H9 (cell line): Measurements from ENCODE around the gene C15orf40. TPM values are rescaled to one million over a fixed set of nuclear protein-coding genes. Genes with fewer than 3 reads are reported as not detected.
A peak's percentile ranks its signal among the peaks of the same experiment; 100 is the strongest.

Experiments used
- DNase-seq: peaks from one replicate; pipeline ENCODE4 v3.0.0-alpha.2; 2017
- H2AFZ ChIP-seq: one replicate; pipeline ENCODE4 v1.6.1; 2013; ENCODE audit warnings: mild to moderate bottlenecking, low read length, control low read depth, moderate library complexity
- H2AK5ac ChIP-seq: 2 replicates; pipeline ENCODE4 v1.6.1; 2013; ENCODE audit warnings: low read length, control low read depth, mixed read lengths; ENCODE audit not compliant: insufficient read length
- H2BK120ac ChIP-seq: one replicate; pipeline ENCODE4 v1.6.1; 2013; ENCODE audit warnings: low read depth, mild to moderate bottlenecking, low read length, control low read depth, inconsistent platforms; ENCODE audit not compliant: poor library complexity, severe bottlenecking
- H2BK12ac ChIP-seq: 2 replicates; pipeline ENCODE4 v1.6.1; 2013; ENCODE audit warnings: low read length, control low read depth, mixed read lengths, low read depth; ENCODE audit not compliant: insufficient read length
- H2BK15ac ChIP-seq: 2 replicates; pipeline ENCODE4 v1.6.1; 2013; ENCODE audit warnings: low read depth, low read length, control low read depth
- H2BK20ac ChIP-seq: one replicate; pipeline ENCODE4 v1.6.1; 2013; ENCODE audit warnings: low read depth, mild to moderate bottlenecking, low read length, control low read depth, inconsistent platforms; ENCODE audit not compliant: poor library complexity, severe bottlenecking
- H2BK5ac ChIP-seq: 2 replicates; pipeline ENCODE4 v1.6.1; 2013; ENCODE audit warnings: low read length, control low read depth, mixed read lengths; ENCODE audit not compliant: insufficient read length
- H3K14ac ChIP-seq: 2 replicates; pipeline ENCODE4 v1.6.1; 2013; ENCODE audit warnings: low read length, control low read depth; ENCODE audit not compliant: insufficient read depth
- H3K18ac ChIP-seq: 2 replicates; pipeline ENCODE4 v1.6.1; 2013; ENCODE audit warnings: low read depth, mild to moderate bottlenecking, mixed read lengths, low read length, control low read depth; ENCODE audit not compliant: insufficient read length
- H3K23ac ChIP-seq: 2 replicates; pipeline ENCODE4 v1.6.1; 2013; ENCODE audit warnings: low read length, control low read depth, mixed read lengths, low read depth; ENCODE audit not compliant: insufficient read length
- H3K23me2 ChIP-seq: 2 replicates; pipeline ENCODE4 v1.6.1; 2013; ENCODE audit warnings: low read depth, mild to moderate bottlenecking, mixed read lengths, low read length, control low read depth; ENCODE audit not compliant: insufficient read length, poor library complexity, severe bottlenecking
- H3K27ac ChIP-seq: 2 replicates; pipeline ENCODE4 v1.5.1; 2013; ENCODE audit warnings: low read length, control low read depth, mixed read lengths, low read depth; ENCODE audit not compliant: insufficient read length
- H3K27me3 ChIP-seq: 2 replicates; pipeline ENCODE4 v1.6.1; 2013; ENCODE audit warnings: low read length, control low read depth, inconsistent platforms; ENCODE audit not compliant: insufficient read depth
- H3K4ac ChIP-seq: 2 replicates; pipeline ENCODE4 v1.6.1; 2013; ENCODE audit warnings: low read depth, mild to moderate bottlenecking, control low read depth, inconsistent platforms, low read length, moderate library complexity
- H3K4me1 ChIP-seq: 2 replicates; pipeline ENCODE4 v1.6.1; 2013; ENCODE audit warnings: low read length, control low read depth, inconsistent platforms; ENCODE audit not compliant: insufficient read depth
- H3K4me2 ChIP-seq: 2 replicates; pipeline ENCODE4 v1.6.1; 2013; ENCODE audit warnings: low read length, control low read depth, mixed read lengths; ENCODE audit not compliant: insufficient read length, insufficient read depth
- H3K56ac ChIP-seq: 2 replicates; pipeline ENCODE4 v1.6.1; 2013; ENCODE audit warnings: low read depth, mild to moderate bottlenecking, mixed read lengths, low read length, control low read depth; ENCODE audit not compliant: insufficient read length
- H3K79me1 ChIP-seq: 2 replicates; pipeline ENCODE4 v1.6.1; 2013; ENCODE audit warnings: low read depth, mild to moderate bottlenecking, moderate library complexity, low read length, control low read depth, inconsistent platforms; ENCODE audit not compliant: insufficient read depth, poor library complexity, severe bottlenecking
- H3K79me2 ChIP-seq: 2 replicates; pipeline ENCODE4 v1.6.1; 2013; ENCODE audit warnings: low read length, control low read depth, inconsistent platforms; ENCODE audit not compliant: insufficient read depth
- H3K9ac ChIP-seq: 2 replicates; pipeline ENCODE4 v1.6.1; 2013; ENCODE audit warnings: low read length, control low read depth, mixed read lengths; ENCODE audit not compliant: insufficient read length; ENCODE audit errors: extremely low read depth
- H3K9me3 ChIP-seq: one replicate; pipeline ENCODE4 v1.6.1; 2013; ENCODE audit warnings: low read depth, low read length, inconsistent platforms; ENCODE audit not compliant: control insufficient read depth
- H3T11ph ChIP-seq: one replicate; pipeline ENCODE4 v1.6.1; 2013; ENCODE audit warnings: mild to moderate bottlenecking, low read length, control low read depth, inconsistent platforms
- H4K20me1 ChIP-seq: one replicate; pipeline ENCODE4 v1.6.1; 2013; ENCODE audit not compliant: control insufficient read depth, insufficient read length, insufficient read depth
- H4K5ac ChIP-seq: 2 replicates; pipeline ENCODE4 v1.6.1; 2013; ENCODE audit warnings: low read depth, mild to moderate bottlenecking, mixed read lengths, low read length, control low read depth; ENCODE audit not compliant: insufficient read length
- H4K8ac ChIP-seq: replicated peaks from 2 replicates; pipeline ENCODE4 v1.6.1; 2013; ENCODE audit warnings: low read length, control low read depth, mixed read lengths, low read depth; ENCODE audit not compliant: insufficient read length
- H4K91ac ChIP-seq: 2 replicates; pipeline ENCODE4 v1.6.1; 2013; ENCODE audit warnings: low read depth, mild to moderate bottlenecking, moderate library complexity, mixed read lengths, low read length, control low read depth; ENCODE audit not compliant: insufficient read length
- H3K27ac Mint-ChIP-seq, 3 experiments: 2 replicates in 2 of 3; 3 replicates in 1 of 3; pipeline ENCODE4 v1.8.0; 2020 to 2021; ENCODE audit warnings: mixed read lengths in 3 of 3, mild to moderate bottlenecking in 1 of 3, moderate library complexity in 1 of 3
- H3K27me3 Mint-ChIP-seq: 2 replicates; pipeline ENCODE4 v1.8.0; 2021; ENCODE audit warnings: low read depth, mild to moderate bottlenecking, moderate library complexity, mixed read lengths
- H3K36me3 Mint-ChIP-seq, 3 experiments: 2 replicates in 2 of 3; 3 replicates in 1 of 3; pipeline ENCODE4 v1.8.0; 2020 to 2021; ENCODE audit warnings: low read depth in 3 of 3, mixed read lengths in 3 of 3; ENCODE audit not compliant: insufficient read depth in 1 of 3
- H3K4me1 Mint-ChIP-seq, 2 experiments: 2 replicates each; pipeline ENCODE4 v1.8.0; 2020; ENCODE audit warnings: mixed read lengths in 2 of 2
- H3K4me3 Mint-ChIP-seq, 2 experiments: 2 replicates in 1 of 2; 3 replicates in 1 of 2; pipeline ENCODE4 v1.8.0; 2020 to 2021; ENCODE audit warnings: mild to moderate bottlenecking in 2 of 2, mixed read lengths in 2 of 2, moderate library complexity in 1 of 2
- H3K9me3 Mint-ChIP-seq, 2 experiments: 2 replicates in 1 of 2; 3 replicates in 1 of 2; pipeline ENCODE4 v1.8.0; 2020; ENCODE audit warnings: mild to moderate bottlenecking in 2 of 2, mixed read lengths in 2 of 2, moderate library complexity in 1 of 2
- CTCF ChIP-seq: fragments of 200-600 bp; sonication (generic); conservative IDR thresholded peaks from 3 replicates; pipeline ENCODE4 v1.8.0; 2021; ENCODE audit warnings: antibody characterized with exemption, mild to moderate bottlenecking
- WGBS: extraction: QIAGEN DNeasy Blood & Tissue Kit; methylation state at CpG from one replicate; pipeline ENCODE4 v1.1.7; 2013; ENCODE audit warnings: missing lambda C conversion rate, low lambda C conversion rate, mixed read lengths; ENCODE audit not compliant: insufficient read length; ENCODE audit errors: extremely low coverage; 5-methylcytosine and 5-hydroxymethylcytosine counted together
- total RNA-seq: library from RNA; stranded (reverse); gene quantifications from 2 replicates; pipeline ENCODE4 v1.2.1, GENCODE V29; 2021

Gene C15orf40
- total RNA-seq, 1 experiment from 2014 or later: 11.5 TPM

DNA sequence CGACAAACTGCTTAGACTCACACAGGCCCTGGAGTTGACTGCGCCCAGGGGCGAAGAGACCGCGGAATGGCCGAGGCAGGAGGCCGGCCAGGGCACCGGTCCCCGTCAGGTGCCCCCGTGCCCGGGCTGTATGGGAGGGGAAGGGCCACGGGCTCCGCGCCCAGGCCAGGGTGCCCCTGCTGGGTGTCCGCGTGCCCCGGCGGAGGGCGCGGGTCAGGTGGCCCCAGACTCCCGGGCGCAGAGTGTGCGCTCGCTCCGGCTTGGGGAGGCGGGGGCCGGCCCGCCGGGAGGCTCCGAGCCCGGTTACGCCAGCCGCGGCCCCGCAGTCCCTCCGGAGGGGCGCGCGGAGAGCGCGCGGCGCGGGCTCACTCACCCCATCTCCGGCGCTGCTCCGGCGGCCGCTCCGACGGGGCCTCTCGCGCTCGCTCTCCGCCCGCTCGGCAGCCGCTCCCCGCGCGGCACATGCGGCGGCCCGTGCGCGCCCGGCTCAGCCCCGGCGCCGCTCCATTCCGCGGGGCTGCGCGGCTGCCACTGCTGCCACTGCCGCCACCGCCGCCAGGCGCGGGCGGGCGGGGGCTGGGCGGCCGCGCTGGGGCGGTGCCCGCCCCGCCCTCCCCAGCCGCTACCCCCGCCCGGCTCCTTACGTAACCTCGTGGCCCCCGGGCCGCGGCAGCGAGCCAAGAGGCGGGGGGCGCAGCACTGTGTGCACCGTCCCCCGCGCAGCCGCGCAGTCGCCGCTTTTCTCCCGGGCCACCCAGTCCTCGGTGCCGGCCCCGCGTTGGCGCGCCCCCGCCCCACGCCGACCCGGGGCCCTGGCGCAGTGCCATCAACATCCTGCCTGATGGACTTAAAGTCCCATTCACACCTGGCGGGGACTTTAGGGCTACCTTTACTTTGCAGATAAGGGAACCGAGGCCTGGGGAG is 59.0 kb downstream of the C15orf40 start, which contains the start of gene HOMER2:
TSS of gene HOMER2 (minus strand) at position 563 of the 924 bp plus-strand sequence. CDS start at position 378, 185 bp downstream.
- Histone ChIP-seq H3K14ac (peak within 1 kb of the TSS; percentile 35; the same call in 1 of the 2 replicates), H3K9ac (no peak within 1 kb of the TSS), H2BK12ac (no peak within 1 kb of the TSS), H3K9me3 (no peaks in the 10 kb centered on the region), H2BK120ac (no peak within 1 kb of the TSS), H4K91ac (no peak within 1 kb of the TSS), H3T11ph (no peak within 1 kb of the TSS), H3K4me1 (no peaks in the 10 kb centered on the region), H3K4ac (no peak within 1 kb of the TSS), H3K4me2 (peak within 1 kb of the TSS; percentile 82), H2AFZ (peak within 1 kb of the TSS; percentile 71), H3K79me1 (no peaks in the 10 kb centered on the region), H4K20me1 (no peaks in the 10 kb centered on the region), H3K23me2 (peaks cover 8% of the 10 kb centered on the region), H3K18ac (no peak within 1 kb of the TSS), H3K27ac (no peak within 1 kb of the TSS), H2AK5ac (no peak within 1 kb of the TSS), H2BK15ac (no peak within 1 kb of the TSS), H3K23ac (no peak within 1 kb of the TSS), H4K8ac (no peak within 1 kb of the TSS), H3K79me2 (no peaks in the 10 kb centered on the region), H3K56ac (no peak within 1 kb of the TSS), H2BK20ac (no peak within 1 kb of the TSS), H3K27me3 (peaks cover 2% of the 10 kb centered on the region; the same call in 1 of the 2 replicates), H4K5ac (no peak within 1 kb of the TSS), H2BK5ac (no peak within 1 kb of the TSS)
- peak; percentile 55 for DNase-seq
- H3K4me3 Mint-ChIP-seq: peak within 1 kb of the TSS; percentile 64 to 83
- no peaks in the 10 kb centered on the region for H3K9me3 Mint-ChIP-seq
- H3K36me3 Mint-ChIP-seq: no peaks in the 10 kb centered on the region
- H3K27me3 Mint-ChIP-seq: peaks cover 14% of the 10 kb centered on the region
- H3K27ac Mint-ChIP-seq: no peak within 1 kb of the TSS
- no peak for TF ChIP-seq CTCF
- H3K4me1 Mint-ChIP-seq: peaks cover 5 to 8% of the 10 kb centered on the region in 2 experiments; a peak in 3 of 4 replicates
- no CpG with 5 or more reads among the region's 119 CpGs for WGBS
